ENCODE results near the gene ZBTB38. TPM values are rescaled to one million over a fixed set of nuclear protein-coding genes. Genes with fewer than 3 reads are reported as not detected.

Gene ZBTB38
- total RNA-seq, 2 donors from 2014 or later, result 27.3 to 28.2 TPM

- H3K9me3 Mint-ChIP-seq, result no peaks in the 10 kb centered on the region
- Histone ChIP-seq H3K9ac (ENCODE audit: extremely low read depth, low read length, poor library complexity, severe bottlenecking) (no peak overlapping the region), H3K27me3 (ENCODE audit: control insufficient read depth, insufficient read depth, low read length, poor library complexity, severe bottlenecking) (no peaks in the 10 kb centered on the region), H3K27ac (ENCODE audit: low read depth, low read length) (no peak overlapping the region), H3K4me3 (ENCODE audit: low read length) (no peak overlapping the region), H3K4me1 (ENCODE audit: control insufficient read depth, insufficient read depth, low read length) (peaks cover 27% of the 10 kb centered on the region), H3K36me3 (ENCODE audit: control insufficient read depth, insufficient read depth, low read length) (no peaks in the 10 kb centered on the region), H3K9me3 (ENCODE audit: control insufficient read depth, low read length) (peaks cover 3% of the 10 kb centered on the region)
- H3K27me3 Mint-ChIP-seq (ENCODE audit: insufficient read depth), result peaks cover 6% of the 10 kb centered on the region
- WGBS, 2 experiments (ENCODE audit: insufficient coverage in 1 of 2, insufficient read length in 1 of 2), result 66 to 84% methylated on average over 4 of the region's 4 CpGs
- peaks cover 50% of the 10 kb centered on the region for H3K4me1 Mint-ChIP-seq
- TF ChIP-seq CTCF (conservative IDR thresholded peaks at IDR 0.05), result no peak
- DNase-seq, result no peak
- no peak overlapping the region for H3K4me3 Mint-ChIP-seq
- no peaks in the 10 kb centered on the region for H3K36me3 Mint-ChIP-seq (ENCODE audit: low read depth)
- H3K27ac Mint-ChIP-seq, result no peak overlapping the region
These were observed 22.3 kb upstream of the ZBTB38 start for GRCh38 chr3:141346007-141346406.

GRCh38 chr3:141346418-141346817, 21.9 kb upstream of the ZBTB38 start:
- no peak overlapping the region for H3K4me3 ChIP-seq (ENCODE audit: low read length)
- no peaks in the 10 kb centered on the region for H3K9me3 Mint-ChIP-seq
- H3K4me1 Mint-ChIP-seq, result peaks cover 50% of the 10 kb centered on the region
- no peak overlapping the region for H3K27ac ChIP-seq (ENCODE audit: low read depth, low read length)
- H3K36me3 Mint-ChIP-seq (ENCODE audit: low read depth), result no peaks in the 10 kb centered on the region
- H3K36me3 ChIP-seq (ENCODE audit: control insufficient read depth, insufficient read depth, low read length), result no peaks in the 10 kb centered on the region
- H3K4me3 Mint-ChIP-seq, result no peak overlapping the region
- no peak for TF ChIP-seq CTCF (conservative IDR thresholded peaks at IDR 0.05)
- H3K9ac ChIP-seq (ENCODE audit: extremely low read depth, low read length, poor library complexity, severe bottlenecking), result no peak overlapping the region
- peaks cover 5% of the 10 kb centered on the region for H3K27me3 Mint-ChIP-seq (ENCODE audit: insufficient read depth)
- 86 to 100% methylated on average over 1 to 5 of the region's 5 CpGs for WGBS, 2 experiments (ENCODE audit: insufficient coverage in 1 of 2, insufficient read length in 1 of 2)
- H3K9me3 ChIP-seq (ENCODE audit: control insufficient read depth, low read length), result peaks cover 3% of the 10 kb centered on the region
- H3K27ac Mint-ChIP-seq, result no peak overlapping the region
- peaks cover 31% of the 10 kb centered on the region for H3K4me1 ChIP-seq (ENCODE audit: control insufficient read depth, insufficient read depth, low read length)
- H3K27me3 ChIP-seq (ENCODE audit: control insufficient read depth, insufficient read depth, low read length, poor library complexity, severe bottlenecking), result no peaks in the 10 kb centered on the region
- DNase-seq, result no peak

GRCh38 chr3:141346839-141347238, 21.5 kb upstream of the ZBTB38 start:
- Mint-ChIP-seq H3K4me1 (peaks cover 50% of the 10 kb centered on the region), H3K4me3 (no peak overlapping the region), H3K36me3 (ENCODE audit: low read depth) (no peaks in the 10 kb centered on the region), H3K27me3 (ENCODE audit: insufficient read depth) (peaks cover 4% of the 10 kb centered on the region), H3K27ac (no peak overlapping the region), H3K9me3 (no peaks in the 10 kb centered on the region)
- Histone ChIP-seq H3K36me3 (ENCODE audit: control insufficient read depth, insufficient read depth, low read length) (no peaks in the 10 kb centered on the region), H3K9ac (ENCODE audit: extremely low read depth, low read length, poor library complexity, severe bottlenecking) (no peak overlapping the region), H3K4me3 (ENCODE audit: low read length) (no peak overlapping the region), H3K9me3 (ENCODE audit: control insufficient read depth, low read length) (peaks cover 3% of the 10 kb centered on the region), H3K27ac (ENCODE audit: low read depth, low read length) (no peak overlapping the region), H3K4me1 (ENCODE audit: control insufficient read depth, insufficient read depth, low read length) (peaks cover 33% of the 10 kb centered on the region), H3K27me3 (ENCODE audit: control insufficient read depth, insufficient read depth, low read length, poor library complexity, severe bottlenecking) (no peaks in the 10 kb centered on the region)
- 89 to 93% methylated on average over 3 to 5 of the region's 5 CpGs for WGBS, 2 experiments (ENCODE audit: insufficient coverage in 1 of 2, insufficient read length in 1 of 2)
- TF ChIP-seq CTCF (conservative IDR thresholded peaks at IDR 0.05), result no peak
- no peak for DNase-seq

All from endodermal cell (in vitro differentiated cells).